Lower leg skin (tissue), 4 donors: Measurements from ENCODE around the gene ANO2. TPM values are rescaled to one million over a fixed set of nuclear protein-coding genes. Genes with fewer than 3 reads are reported as not detected.

ENCODE experiments used
- DNase-seq, 2 donors: peaks; one replicate each; pipeline ENCODE4 v3.0.0-alpha.2; 2019; ENCODE audit warnings: low spot score in 2 of 2
- H3K4me3 ChIP-seq: fragments of 200-600 bp; sonication (generic); 2 replicates; pipeline ENCODE4 v1.5.1; 2017; ENCODE audit warnings: mild to moderate bottlenecking, low read depth; ENCODE audit not compliant: poor library complexity, severe bottlenecking
- CTCF ChIP-seq, 3 donors: fragments of 450-650 bp; IDR thresholded peaks; one replicate each; pipeline ENCODE4 v1.5.1; 2016; ENCODE audit warnings: antibody characterized with exemption in 3 of 3, mild to moderate bottlenecking in 3 of 3, moderate library complexity in 2 of 3
- POLR2A ChIP-seq, 2 donors: fragments of 450-650 bp; IDR thresholded peaks; one replicate each; pipeline ENCODE4 v1.6.1; 2016 to 2017; ENCODE audit warnings: antibody characterized with exemption in 2 of 2, mild to moderate bottlenecking in 1 of 2, moderate library complexity in 1 of 2
- WGBS, 2 donors: methylation state at CpG; one replicate each; pipeline ENCODE4 v1.1.5; 2018; 5-methylcytosine and 5-hydroxymethylcytosine counted together
- intact Hi-C: fragments of 100-400 bp; cut with DNase I; formaldehyde crosslinking; loops from one replicate; pipeline ENCODE4 v1.15.0; 2023; ENCODE audit warnings: low total_unique reads
- total RNA-seq, 4 donors: library from RNA; depleted of rRNA; stranded (reverse); fragments of >200 nt; gene quantifications; one replicate each; pipeline ENCODE4 v1.1.0, GENCODE V29; 2016

ANO2 gene
- total RNA-seq, 4 donors from 2014 or later = 0.76 to 2.6 (median 1.8) TPM

- intact Hi-C loops = no loop called here
- DNase-seq = no peak
- no peak for TF ChIP-seq POLR2A (IDR thresholded peaks at IDR 0.05)
- no peak for TF ChIP-seq CTCF (IDR thresholded peaks at IDR 0.05)
- 84 to 94% methylated on average over 4 of the region's 4 CpGs for WGBS, 2 donors
- H3K4me3 ChIP-seq = no peak overlapping the region
These were observed 221.3 kb downstream of the ANO2 start for GRCh38 chr12:5723711-5724252.

- intact Hi-C loops = no loop called here
- no peak for DNase-seq
- TF ChIP-seq POLR2A (IDR thresholded peaks at IDR 0.05) (no peak), CTCF (IDR thresholded peaks at IDR 0.05) (no peak)
- no peak overlapping the region for H3K4me3 ChIP-seq
- 93 to 94% methylated on average over 5 of the region's 5 CpGs for WGBS, 2 donors
These were observed 222.0 kb downstream of the ANO2 start for GRCh38 chr12:5723071-5723470.

GRCh38 chr12:5720381-5721005 is 224.6 kb downstream of the ANO2 start:
- intact Hi-C loops = no loop called here
- WGBS, 2 donors = 73 to 84% methylated on average over 7 of the region's 7 CpGs
- no peak for DNase-seq
- H3K4me3 ChIP-seq = no peak overlapping the region
- TF ChIP-seq POLR2A (IDR thresholded peaks at IDR 0.05) = no peak

GRCh38 chr12:5718680-5719079 is 226.4 kb downstream of the ANO2 start:
- WGBS, 2 donors = 47 to 53% methylated on average over 6 of the region's 6 CpGs
- TF ChIP-seq POLR2A (IDR thresholded peaks at IDR 0.05) (no peak), CTCF (IDR thresholded peaks at IDR 0.05) (no peak)
- intact Hi-C loops = no loop called here
- DNase-seq = no peak
- no peak overlapping the region for H3K4me3 ChIP-seq

- 55 to 63% methylated on average over 5 of the region's 5 CpGs for WGBS, 2 donors
- intact Hi-C loops = no loop called here
- TF ChIP-seq CTCF (IDR thresholded peaks at IDR 0.05) (no peak), POLR2A (IDR thresholded peaks at IDR 0.05) (no peak)
- H3K4me3 ChIP-seq = no peak overlapping the region
- DNase-seq = no peak
These were observed 227.0 kb downstream of the ANO2 start for GRCh38 chr12:5718073-5718472.

- TF ChIP-seq POLR2A (IDR thresholded peaks at IDR 0.05) = no peak
- TF ChIP-seq CTCF (IDR thresholded peaks at IDR 0.05) = no peak
- intact Hi-C loops = no loop called here
- no peak for DNase-seq
- WGBS, 2 donors = 63 to 66% methylated on average over 3 of the region's 3 CpGs
- H3K4me3 ChIP-seq = no peak overlapping the region
These were observed 228.1 kb downstream of the ANO2 start for GRCh38 chr12:5716976-5717375.
